HG03342 (cell line): ENCODE measurements around the gene PHAF1.

Source experiments
- ATAC-seq: cut with Tn5 transposase; IDR thresholded peaks from one replicate; pipeline ENCODE4 v1.9.1; 2021; ENCODE audit warnings: mild to moderate bottlenecking, moderate library complexity; ENCODE audit not compliant: unreplicated experiment

Gene PHAF1

GRCh38 chr16:67177743-67178699 lies 68.3 kb downstream of the PHAF1 start:
- ATAC-seq = no peak

GRCh38 chr16:67179421-67180080 lies 69.8 kb downstream of the PHAF1 start:
- ATAC-seq = no peak

GRCh38 chr16:67180166-67180565 lies 70.4 kb downstream of the PHAF1 start:
- ATAC-seq = no peak

GRCh38 chr16:67181346-67181745 lies 71.6 kb downstream of the PHAF1 start:
- ATAC-seq = no peak

GRCh38 chr16:67182288-67182687 lies 72.5 kb downstream of the PHAF1 start:
- no peak for ATAC-seq

- no peak for ATAC-seq
Measured at GRCh38 chr16:67183284-67183626, 73.5 kb downstream of the PHAF1 start.

GRCh38 chr16:67183627-67184452 lies 74.1 kb downstream of the PHAF1 start, which contains the start of gene MATCAP1:
Gene MATCAP1 (minus strand): TSS chr16:67183963. CDS start chr16:67180610, 3,353 bp downstream.
- peak; percentile 94 for ATAC-seq

GRCh38 chr16:67184453-67184994 lies 74.8 kb downstream of the PHAF1 start:
- no peak for ATAC-seq

GRCh38 chr16:67184995-67185650 lies 75.4 kb downstream of the PHAF1 start:
- no peak for ATAC-seq

- no peak for ATAC-seq
Measured at GRCh38 chr16:67185651-67186134, 76.0 kb downstream of the PHAF1 start.

- ATAC-seq = no peak
Measured at GRCh38 chr16:67186550-67186950, 76.8 kb downstream of the PHAF1 start.

GRCh38 chr16:67187175-67187890 lies 77.6 kb downstream of the PHAF1 start:
- no peak for ATAC-seq

- no peak for ATAC-seq
Measured at GRCh38 chr16:67188323-67188722, 78.6 kb downstream of the PHAF1 start.

- ATAC-seq = no peak
Measured at GRCh38 chr16:67188798-67189197, 79.1 kb downstream of the PHAF1 start.

- ATAC-seq = no peak
Measured at GRCh38 chr16:67190041-67190440, 80.3 kb downstream of the PHAF1 start, which contains the start of gene EXOC3L1. Gene EXOC3L1 (minus strand): TSS chr16:67190136. CDS start chr16:67189676, 460 bp downstream.

GRCh38 chr16:67190448-67191399 lies 81.0 kb downstream of the PHAF1 start:
- no peak for ATAC-seq

- no peak for ATAC-seq
Measured at GRCh38 chr16:67191411-67191994, 81.8 kb downstream of the PHAF1 start.
